ENCODE measurements around the gene LRRN4.
A peak's percentile ranks its signal among the peaks of the same experiment; 100 is the strongest.
"Not testable (repeated sequence)": the region's sequence is repeated elsewhere in the genome, so short reads cannot be mapped to it uniquely, and the experiment has no call there.

The LRRN4 gene

DNA sequence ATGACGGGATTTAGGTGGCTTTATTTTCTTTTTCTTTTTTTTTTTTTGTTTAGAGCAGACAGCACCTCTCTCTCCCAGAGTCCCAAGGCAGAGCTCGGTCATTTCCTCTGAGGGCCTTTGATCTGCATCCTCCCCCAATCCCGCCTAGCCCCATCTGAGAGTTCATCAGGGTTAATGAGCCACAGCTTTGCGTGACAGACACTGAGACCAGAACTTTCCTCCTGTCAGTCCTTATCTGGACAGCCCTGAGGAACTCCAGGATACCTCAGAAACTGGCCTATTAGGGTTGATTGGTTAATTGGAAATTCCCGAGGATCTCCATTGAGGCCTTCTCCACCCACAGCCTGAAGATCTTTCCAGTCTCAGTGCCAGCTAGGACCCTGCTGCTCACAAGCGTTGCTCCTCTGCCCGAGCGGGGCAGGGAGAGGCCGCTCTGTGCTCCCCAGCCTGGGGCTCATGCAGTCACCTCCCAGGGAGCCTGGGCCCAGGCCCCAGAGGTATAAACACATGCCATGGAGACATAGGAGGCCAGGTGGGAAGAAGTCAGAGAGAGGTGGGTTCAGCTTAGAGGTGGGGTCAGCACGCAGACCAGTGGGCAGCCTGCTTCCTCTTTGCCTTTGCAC lies 1.4 kb upstream of the LRRN4 start:
- Mint-ChIP-seq H3K27ac (no peak overlapping the region), H3K4me3 (no peak overlapping the region), H3K9me3 (no peaks in the 10 kb centered on the region), H3K36me3 (ENCODE audit: insufficient read depth) (no peaks in the 10 kb centered on the region), H3K4me1 (ENCODE audit: low read depth in 2 of 2) (peaks cover 4 to 6% of the 10 kb centered on the region in 2 donors), H3K27me3 (peaks cover 49 to 91% of the 10 kb centered on the region in 2 donors)
- ATAC-seq (replicated peaks) (no peak), DNase-seq (no peak)

DNA sequence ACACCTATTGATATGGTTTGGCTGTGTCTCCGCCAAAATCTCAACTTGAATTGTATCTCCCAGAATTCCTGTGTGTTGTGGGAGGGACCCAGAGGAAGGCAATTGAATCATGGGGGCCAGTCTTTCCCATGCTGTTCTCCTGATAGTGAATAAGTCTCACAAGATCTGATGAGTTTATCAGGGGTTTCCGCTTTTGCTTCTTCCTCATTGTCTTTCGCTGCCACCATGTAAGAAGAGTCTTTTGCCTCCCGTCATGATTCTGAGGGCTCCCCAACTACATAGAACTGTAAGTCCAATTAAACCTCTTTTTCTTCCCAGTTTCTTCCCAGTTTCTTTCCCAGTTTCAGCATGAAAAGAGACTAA lies 810 bp upstream of the LRRN4 start:
- H3K9me3 Mint-ChIP-seq; H3K4me3 Mint-ChIP-seq; H3K4me1 Mint-ChIP-seq (ENCODE audit: low read depth in 2 of 2); DNase-seq; H3K27ac Mint-ChIP-seq; ATAC-seq (replicated peaks); H3K36me3 Mint-ChIP-seq (ENCODE audit: insufficient read depth): not testable (repeated sequence)
- H3K27me3 Mint-ChIP-seq, result peaks cover 45 to 89% of the 10 kb centered on the region in 2 donors

DNA sequence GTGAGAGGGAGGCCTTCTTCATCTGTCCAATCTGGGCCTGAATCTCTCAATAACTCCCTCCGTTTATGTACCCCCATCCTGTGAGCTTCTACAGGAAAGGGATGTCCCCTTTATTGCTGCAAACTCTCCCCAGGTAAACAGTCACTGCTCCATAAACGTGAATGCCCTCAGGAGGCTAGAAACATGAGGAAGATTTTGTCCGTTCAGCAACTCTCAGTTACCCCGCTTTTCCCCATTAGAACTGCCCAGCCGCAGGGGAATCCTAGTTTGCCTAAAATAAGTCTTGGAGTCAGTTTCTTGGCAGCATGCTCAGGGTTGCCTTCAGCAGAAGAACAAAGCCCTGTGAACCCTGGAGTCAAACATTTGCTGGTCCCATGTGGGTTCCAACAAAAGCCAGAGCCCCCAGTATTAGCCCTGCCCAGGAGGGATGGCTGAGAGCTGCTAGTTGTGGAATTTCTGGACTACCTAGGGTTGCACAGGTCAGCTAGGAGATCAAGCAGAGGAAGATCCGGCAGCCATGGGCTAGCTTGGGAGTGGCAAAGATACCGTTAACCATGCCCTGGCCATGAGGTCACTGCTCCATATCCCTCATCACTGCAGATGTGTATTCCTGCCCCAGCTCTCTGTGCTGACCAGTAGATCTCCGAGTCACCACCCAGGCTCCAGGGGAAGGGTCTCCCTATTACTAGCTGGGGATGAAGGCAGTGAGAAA lies 640 bp downstream of the LRRN4 start:
- no peak overlapping the region for H3K27ac Mint-ChIP-seq
- ATAC-seq (replicated peaks) (no peak), DNase-seq (no peak)
- peaks cover 32 to 74% of the 10 kb centered on the region in 2 donors for H3K27me3 Mint-ChIP-seq
- H3K4me1 Mint-ChIP-seq (ENCODE audit: low read depth in 2 of 2), result peaks cover 4 to 10% of the 10 kb centered on the region in 2 donors
- H3K9me3 Mint-ChIP-seq, result no peaks in the 10 kb centered on the region
- no peaks in the 10 kb centered on the region for H3K36me3 Mint-ChIP-seq (ENCODE audit: insufficient read depth)
- peak overlapping the region in 1 of 2 donors; percentile 20 for H3K4me3 Mint-ChIP-seq

DNA sequence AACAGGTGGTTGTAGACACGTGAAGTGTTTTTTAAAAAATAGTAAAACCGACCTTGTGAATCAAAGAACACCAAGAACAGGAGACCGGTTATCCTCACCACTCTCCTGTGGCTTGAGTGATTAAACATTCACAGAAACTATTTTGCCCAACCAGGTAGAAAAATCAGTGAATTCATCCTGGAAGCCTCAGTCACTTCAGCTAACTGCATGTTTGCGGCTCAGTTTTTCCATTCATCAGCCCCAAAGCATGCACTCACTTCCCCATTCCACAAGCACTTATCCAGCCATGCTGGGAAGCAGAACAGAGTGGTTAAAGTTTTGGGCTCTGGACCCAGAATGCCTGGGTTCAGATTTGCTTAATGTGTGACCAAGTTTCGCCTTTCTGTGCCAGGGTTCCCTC lies 2.4 kb downstream of the LRRN4 start:
- Mint-ChIP-seq H3K4me1 (ENCODE audit: low read depth in 2 of 2) (peaks cover 4 to 10% of the 10 kb centered on the region in 2 donors), H3K36me3 (ENCODE audit: insufficient read depth) (no peaks in the 10 kb centered on the region), H3K9me3 (no peaks in the 10 kb centered on the region), H3K4me3 (no peak overlapping the region), H3K27ac (no peak overlapping the region), H3K27me3 (peaks cover 19 to 59% of the 10 kb centered on the region in 2 donors)
- ATAC-seq (replicated peaks), result no peak
- DNase-seq, result no peak

DNA sequence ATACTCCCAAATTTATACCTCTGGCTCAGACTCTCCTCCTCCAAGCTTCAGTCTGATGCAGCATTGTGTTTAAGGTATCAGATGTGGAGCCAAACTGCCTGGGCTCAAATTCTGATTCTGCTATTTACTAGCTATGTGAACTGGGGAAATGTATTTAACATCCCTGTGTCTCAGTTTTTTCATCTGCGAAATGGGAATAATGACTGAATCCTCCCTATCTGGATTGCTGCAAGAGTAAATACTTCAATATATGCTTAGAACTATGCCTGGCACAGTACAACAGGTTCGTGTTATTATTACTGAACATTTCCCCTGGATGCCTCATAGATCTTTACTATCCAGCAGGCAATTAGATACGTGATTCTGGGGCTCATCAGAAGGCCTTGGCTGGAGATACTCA lies 5.5 kb downstream of the LRRN4 start:
- no peak overlapping the region for H3K27ac Mint-ChIP-seq
- peaks cover 4 to 10% of the 10 kb centered on the region in 2 donors for H3K4me1 Mint-ChIP-seq (ENCODE audit: low read depth in 2 of 2)
- peaks cover 7 to 32% of the 10 kb centered on the region in 2 donors for H3K27me3 Mint-ChIP-seq
- ATAC-seq (replicated peaks) (no peak), DNase-seq (no peak)
- H3K4me3 Mint-ChIP-seq, result no peak overlapping the region
- no peaks in the 10 kb centered on the region for H3K9me3 Mint-ChIP-seq
- H3K36me3 Mint-ChIP-seq (ENCODE audit: insufficient read depth), result no peaks in the 10 kb centered on the region

GRCh38 chr20:6046432-6046831 lies 7.4 kb downstream of the LRRN4 start:
- Mint-ChIP-seq H3K27ac (no peak overlapping the region), H3K4me1 (ENCODE audit: low read depth in 2 of 2) (peaks cover 0 to 4% of the 10 kb centered on the region in 2 donors), H3K9me3 (no peaks in the 10 kb centered on the region), H3K27me3 (peaks cover 0 to 14% of the 10 kb centered on the region in 2 donors), H3K4me3 (no peak overlapping the region), H3K36me3 (ENCODE audit: insufficient read depth) (peaks cover 9% of the 10 kb centered on the region)
- ATAC-seq (replicated peaks), result no peak
- no peak for DNase-seq

DNA sequence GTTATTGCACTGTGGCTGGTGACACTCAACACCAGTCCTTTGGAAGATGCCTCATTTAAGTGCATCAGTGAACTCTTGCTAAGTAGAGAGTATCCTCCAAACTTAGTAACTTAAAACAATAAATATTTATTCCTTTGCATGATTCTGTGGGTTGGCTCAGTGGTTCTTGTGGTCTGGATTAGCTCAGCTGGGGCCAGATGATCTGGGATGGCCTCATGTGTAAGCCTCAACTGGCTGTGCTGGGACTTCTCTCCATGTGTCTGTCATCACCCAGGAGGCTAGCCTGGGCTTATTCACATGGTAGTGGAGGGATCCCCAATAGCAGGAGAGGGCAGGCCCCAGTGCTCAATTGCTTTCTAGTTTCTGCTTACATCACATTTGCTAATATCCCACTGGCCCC lies 8.3 kb downstream of the LRRN4 start:
- no peak overlapping the region for H3K27ac Mint-ChIP-seq
- H3K36me3 Mint-ChIP-seq (ENCODE audit: insufficient read depth), result peaks cover 11% of the 10 kb centered on the region
- DNase-seq (no peak), ATAC-seq (replicated peaks) (no peak)
- H3K27me3 Mint-ChIP-seq, result peaks cover 0 to 6% of the 10 kb centered on the region in 2 donors
- peaks cover 0 to 4% of the 10 kb centered on the region in 2 donors for H3K4me1 Mint-ChIP-seq (ENCODE audit: low read depth in 2 of 2)
- no peaks in the 10 kb centered on the region for H3K9me3 Mint-ChIP-seq
- H3K4me3 Mint-ChIP-seq, result no peak overlapping the region

DNA sequence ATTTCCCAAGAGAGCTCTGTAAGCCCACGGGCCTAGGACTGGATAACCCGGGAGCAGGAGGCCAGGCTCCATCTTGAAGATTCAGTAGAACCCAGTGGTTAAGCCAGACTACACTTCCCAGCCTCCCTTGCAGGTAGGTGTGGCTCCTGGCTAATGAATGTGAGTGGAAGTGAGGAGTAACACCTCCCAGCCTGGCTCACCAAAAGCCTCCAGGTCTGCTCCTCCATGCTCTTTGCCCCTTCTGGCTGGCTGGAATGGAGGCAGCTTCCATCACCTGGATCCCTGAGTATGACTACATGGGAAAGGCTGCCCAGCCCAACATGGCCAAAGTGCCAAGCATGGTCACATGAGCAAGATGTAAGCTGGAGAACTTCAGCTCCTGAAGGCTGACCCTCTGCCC lies 9.7 kb downstream of the LRRN4 start:
- no peaks in the 10 kb centered on the region for H3K9me3 Mint-ChIP-seq
- H3K4me1 Mint-ChIP-seq (ENCODE audit: low read depth in 2 of 2), result peaks cover 0 to 4% of the 10 kb centered on the region in 2 donors
- H3K4me3 Mint-ChIP-seq, result no peak overlapping the region
- no peak for ATAC-seq (replicated peaks)
- peaks cover 20% of the 10 kb centered on the region for H3K36me3 Mint-ChIP-seq (ENCODE audit: insufficient read depth)
- DNase-seq, result no peak
- H3K27me3 Mint-ChIP-seq, result no peaks in the 10 kb centered on the region
- no peak overlapping the region for H3K27ac Mint-ChIP-seq

DNA sequence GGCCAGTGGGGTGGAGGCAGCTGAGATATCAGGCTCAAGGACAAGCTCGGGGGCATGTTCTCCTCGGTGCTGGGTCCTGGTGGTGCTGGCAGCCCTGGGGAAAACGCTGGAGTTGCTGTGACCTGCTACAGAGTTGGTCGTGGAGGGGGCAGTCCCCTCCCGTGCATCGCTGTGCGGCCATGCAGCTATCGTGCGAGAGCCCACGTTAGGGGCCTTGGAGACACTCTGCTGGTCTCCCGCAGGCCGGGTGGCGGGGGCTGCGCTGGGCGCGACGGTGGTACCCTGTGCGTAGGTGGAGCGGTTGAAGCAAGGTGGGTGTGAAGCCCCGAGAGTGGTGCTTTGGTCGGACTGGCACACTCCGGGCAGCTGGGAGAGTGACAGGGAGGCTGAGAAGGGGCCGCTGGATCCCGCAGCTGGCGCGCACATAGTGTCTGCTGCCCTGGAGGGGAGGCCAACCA lies 12.0 kb downstream of the LRRN4 start:
- peaks cover 41% of the 10 kb centered on the region for H3K36me3 Mint-ChIP-seq (ENCODE audit: insufficient read depth)
- H3K9me3 Mint-ChIP-seq, result no peaks in the 10 kb centered on the region
- H3K27me3 Mint-ChIP-seq, result no peaks in the 10 kb centered on the region
- H3K4me3 Mint-ChIP-seq, result no peak overlapping the region
- DNase-seq, result no peak
- no peaks in the 10 kb centered on the region for H3K4me1 Mint-ChIP-seq (ENCODE audit: low read depth in 2 of 2)
- H3K27ac Mint-ChIP-seq, result no peak overlapping the region
- no peak for ATAC-seq (replicated peaks)

- H3K9me3 Mint-ChIP-seq, result no peaks in the 10 kb centered on the region
- no peak for ATAC-seq (replicated peaks)
These were observed 12.7 kb downstream of the LRRN4 start for GRCh38 chr20:6040958-6041807.

DNA sequence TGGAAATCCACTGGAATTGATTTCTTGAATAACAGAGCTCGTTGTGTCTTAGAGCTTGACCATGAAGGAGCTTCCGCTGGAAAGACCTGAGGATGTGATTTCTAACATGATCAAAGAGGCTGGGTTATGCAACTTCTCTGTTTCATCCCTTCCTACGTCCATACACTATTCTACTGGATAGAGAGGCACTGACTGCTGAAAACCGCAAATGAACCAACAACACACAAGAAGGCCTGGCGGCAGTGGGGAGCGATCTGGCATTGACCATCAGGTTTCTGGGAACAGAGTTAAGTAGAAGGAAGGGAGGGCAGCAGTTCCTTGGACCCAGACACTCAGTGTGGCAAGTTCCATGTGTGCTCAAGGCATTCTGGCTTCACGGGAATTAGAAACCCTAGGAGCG lies 13.3 kb downstream of the LRRN4 start:
- no peaks in the 10 kb centered on the region for H3K27me3 Mint-ChIP-seq
- no peaks in the 10 kb centered on the region for H3K9me3 Mint-ChIP-seq
- no peak overlapping the region for H3K27ac Mint-ChIP-seq
- no peak for DNase-seq
- H3K4me1 Mint-ChIP-seq (ENCODE audit: low read depth in 2 of 2), result no peaks in the 10 kb centered on the region
- H3K36me3 Mint-ChIP-seq (ENCODE audit: insufficient read depth), result peaks cover 49% of the 10 kb centered on the region
- ATAC-seq (replicated peaks), result no peak
- H3K4me3 Mint-ChIP-seq, result no peak overlapping the region

More at GRCh38 chr20:6040958-6041807, 12.7 kb downstream of the LRRN4 start:
- H3K27ac Mint-ChIP-seq, result no peak overlapping the region
- no peak for DNase-seq
- peaks cover 44% of the 10 kb centered on the region for H3K36me3 Mint-ChIP-seq (ENCODE audit: insufficient read depth)
- H3K27me3 Mint-ChIP-seq, result no peaks in the 10 kb centered on the region
- no peaks in the 10 kb centered on the region for H3K4me1 Mint-ChIP-seq (ENCODE audit: low read depth in 2 of 2)
- H3K4me3 Mint-ChIP-seq, result no peak overlapping the region

GRCh38 chr20:6039766-6040165 lies 14.1 kb downstream of the LRRN4 start:
- Mint-ChIP-seq H3K27ac (no peak overlapping the region), H3K4me3 (no peak overlapping the region), H3K4me1 (ENCODE audit: low read depth in 2 of 2) (no peaks in the 10 kb centered on the region), H3K27me3 (no peaks in the 10 kb centered on the region), H3K9me3 (no peaks in the 10 kb centered on the region), H3K36me3 (ENCODE audit: insufficient read depth) (peaks cover 53% of the 10 kb centered on the region)
- DNase-seq (no peak), ATAC-seq (replicated peaks) (no peak)

DNA sequence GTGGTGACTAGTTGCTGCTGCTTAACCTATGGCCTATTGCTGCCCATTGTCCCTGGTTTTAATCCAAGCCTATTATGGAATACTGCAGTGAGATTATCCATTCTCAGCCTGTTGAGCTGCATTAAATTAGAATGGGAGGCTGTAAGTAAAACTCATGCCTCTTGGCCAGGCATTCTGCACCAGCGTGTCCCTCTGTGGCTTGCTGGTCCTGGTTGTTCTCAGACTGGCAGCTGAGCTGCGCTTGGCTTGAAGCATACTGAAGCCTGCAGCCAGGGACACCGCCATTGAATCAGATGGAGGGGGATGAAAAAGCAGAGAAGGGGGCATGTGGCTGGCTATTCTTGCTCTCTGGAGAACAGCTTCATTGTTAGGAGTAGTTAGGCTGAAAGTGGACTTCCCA lies 15.6 kb downstream of the LRRN4 start:
- no peak overlapping the region for H3K27ac Mint-ChIP-seq
- H3K4me3 Mint-ChIP-seq, result no peak overlapping the region
- H3K36me3 Mint-ChIP-seq (ENCODE audit: insufficient read depth), result peaks cover 58% of the 10 kb centered on the region
- H3K4me1 Mint-ChIP-seq (ENCODE audit: low read depth in 2 of 2), result peaks cover 1 to 3% of the 10 kb centered on the region in 2 donors
- no peaks in the 10 kb centered on the region for H3K27me3 Mint-ChIP-seq
- no peaks in the 10 kb centered on the region for H3K9me3 Mint-ChIP-seq
- ATAC-seq (replicated peaks), result no peak
- no peak for DNase-seq
